HG02610 (cell line): ENCODE data around the gene RUSF1.
"Not testable (repeated sequence)": the region's sequence is repeated elsewhere in the genome, so short reads cannot be mapped to it uniquely, and the experiment has no call there.

Experiments
- ATAC-seq: cut with Tn5 transposase; IDR thresholded peaks from one replicate; pipeline ENCODE4 v1.9.1; 2021; ENCODE audit warnings: mild to moderate bottlenecking, moderate library complexity; ENCODE audit not compliant: unreplicated experiment

The RUSF1 gene

GRCh38 chr16:31519759-31520431, 11.7 kb upstream of the RUSF1 start:
- ATAC-seq = no peak

- ATAC-seq = no peak
Measured at GRCh38 chr16:31517800-31518402, 9.7 kb upstream of the RUSF1 start.

- no peak for ATAC-seq
Measured at GRCh38 chr16:31513884-31514283, 5.7 kb upstream of the RUSF1 start.

GRCh38 chr16:31513126-31513525, 4.9 kb upstream of the RUSF1 start:
- ATAC-seq = no peak

GRCh38 chr16:31508706-31509195, 560 bp upstream of the RUSF1 start:
- ATAC-seq = no peak

GRCh38 chr16:31507617-31507928, 618 bp downstream of the RUSF1 start:
- ATAC-seq = no peak

GRCh38 chr16:31505483-31505882, 2.7 kb downstream of the RUSF1 start:
- ATAC-seq = peak; percentile 78

GRCh38 chr16:31504159-31504558, 4.0 kb downstream of the RUSF1 start:
- ATAC-seq = no peak

- not testable (repeated sequence) for ATAC-seq
Measured at GRCh38 chr16:31503555-31503954, 4.6 kb downstream of the RUSF1 start.

GRCh38 chr16:31502981-31503380, 5.2 kb downstream of the RUSF1 start:
- ATAC-seq = no peak

- no peak for ATAC-seq
Measured at GRCh38 chr16:31501966-31502348, 6.2 kb downstream of the RUSF1 start.

GRCh38 chr16:31501226-31501965, 6.8 kb downstream of the RUSF1 start:
- ATAC-seq = no peak

- no peak for ATAC-seq
Measured at GRCh38 chr16:31499928-31500327, 8.3 kb downstream of the RUSF1 start.

GRCh38 chr16:31498493-31498892, 9.7 kb downstream of the RUSF1 start:
- ATAC-seq = no peak

GRCh38 chr16:31496670-31497069, 11.5 kb downstream of the RUSF1 start:
- no peak for ATAC-seq

- ATAC-seq = no peak
Measured at GRCh38 chr16:31493506-31494125, 14.6 kb downstream of the RUSF1 start.

- no peak for ATAC-seq
Measured at GRCh38 chr16:31491778-31492418, 16.3 kb downstream of the RUSF1 start.

GRCh38 chr16:31489616-31490584, 18.3 kb downstream of the RUSF1 start:
- no peak for ATAC-seq

GRCh38 chr16:31489298-31489564, 19.0 kb downstream of the RUSF1 start:
- no peak for ATAC-seq
